Chondrocyte (in vitro differentiated cells): Measurements from ENCODE around the gene TBC1D19. TPM values are rescaled to one million over a fixed set of nuclear protein-coding genes. Genes with fewer than 3 reads are reported as not detected.

Experiments used
- DNase-seq: peaks from one replicate; pipeline ENCODE4 v3.0.0; 2021; ENCODE audit warnings: mixed read lengths, low spot score
- H3K27ac Mint-ChIP-seq: one replicate; pipeline ENCODE4 v1.8.0; 2021; ENCODE audit warnings: mild to moderate bottlenecking, moderate library complexity, mixed read lengths; ENCODE audit not compliant: unreplicated experiment
- H3K27me3 Mint-ChIP-seq: 2 replicates; pipeline ENCODE4 v1.8.0; 2021; ENCODE audit warnings: low read depth, mixed read lengths
- H3K36me3 Mint-ChIP-seq: 2 replicates; pipeline ENCODE4 v1.8.0; 2021; ENCODE audit warnings: low read depth, mixed read lengths
- H3K4me1 Mint-ChIP-seq: 2 replicates; pipeline ENCODE4 v1.8.0; 2021; ENCODE audit warnings: low read depth, mild to moderate bottlenecking, mixed read lengths
- H3K4me3 Mint-ChIP-seq: one replicate; pipeline ENCODE4 v1.8.0; 2021; ENCODE audit warnings: mild to moderate bottlenecking, moderate library complexity, mixed read lengths; ENCODE audit not compliant: unreplicated experiment
- H3K9me3 Mint-ChIP-seq: 2 replicates; pipeline ENCODE4 v1.8.0; 2021; ENCODE audit warnings: low read depth, mixed read lengths
- total RNA-seq: library from RNA; stranded (reverse); gene quantifications from 3 replicates; pipeline ENCODE4 v1.2.1, GENCODE V29; 2021
- TF ChIP-seq, protein P1 (sequence below): fragments of 200-600 bp; sonication (generic); IDR thresholded peaks from 2 replicates; pipeline ENCODE4 v1.5.0; 2021; ENCODE audit warnings: antibody characterized with exemption, mild to moderate bottlenecking, moderate library complexity

The TBC1D19 gene
- total RNA-seq, 1 donor from 2014 or later = 12.4 TPM

DNA sequence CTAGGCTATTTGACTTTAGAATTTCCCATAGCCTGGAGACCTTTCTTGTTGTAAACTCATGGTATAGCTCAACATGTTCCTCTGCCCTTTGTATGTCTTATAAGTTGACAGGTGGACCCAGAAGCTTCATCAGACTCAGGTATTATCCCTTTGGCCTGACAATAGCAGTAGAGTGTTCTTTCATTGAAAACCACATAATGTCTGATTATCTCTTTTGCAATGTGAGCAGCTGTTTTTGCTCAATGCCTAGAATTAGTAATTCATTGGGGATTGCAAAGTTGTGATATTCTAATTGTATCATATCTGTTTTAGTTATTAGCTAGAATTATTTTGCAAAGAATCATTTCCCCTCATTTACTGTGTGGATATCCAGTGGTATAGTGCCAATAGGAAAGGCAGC lies 27.5 kb downstream of the TBC1D19 start:
- Mint-ChIP-seq H3K4me1 (peaks cover 14% of the 10 kb centered on the region), H3K27me3 (no peaks in the 10 kb centered on the region), H3K36me3 (no peaks in the 10 kb centered on the region), H3K27ac (no peak overlapping the region), H3K9me3 (no peaks in the 10 kb centered on the region), H3K4me3 (no peak overlapping the region)
- DNase-seq = no peak
- TF ChIP-seq, protein P1, sequence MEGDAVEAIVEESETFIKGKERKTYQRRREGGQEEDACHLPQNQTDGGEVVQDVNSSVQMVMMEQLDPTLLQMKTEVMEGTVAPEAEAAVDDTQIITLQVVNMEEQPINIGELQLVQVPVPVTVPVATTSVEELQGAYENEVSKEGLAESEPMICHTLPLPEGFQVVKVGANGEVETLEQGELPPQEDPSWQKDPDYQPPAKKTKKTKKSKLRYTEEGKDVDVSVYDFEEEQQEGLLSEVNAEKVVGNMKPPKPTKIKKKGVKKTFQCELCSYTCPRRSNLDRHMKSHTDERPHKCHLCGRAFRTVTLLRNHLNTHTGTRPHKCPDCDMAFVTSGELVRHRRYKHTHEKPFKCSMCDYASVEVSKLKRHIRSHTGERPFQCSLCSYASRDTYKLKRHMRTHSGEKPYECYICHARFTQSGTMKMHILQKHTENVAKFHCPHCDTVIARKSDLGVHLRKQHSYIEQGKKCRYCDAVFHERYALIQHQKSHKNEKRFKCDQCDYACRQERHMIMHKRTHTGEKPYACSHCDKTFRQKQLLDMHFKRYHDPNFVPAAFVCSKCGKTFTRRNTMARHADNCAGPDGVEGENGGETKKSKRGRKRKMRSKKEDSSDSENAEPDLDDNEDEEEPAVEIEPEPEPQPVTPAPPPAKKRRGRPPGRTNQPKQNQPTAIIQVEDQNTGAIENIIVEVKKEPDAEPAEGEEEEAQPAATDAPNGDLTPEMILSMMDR = no peak

DNA sequence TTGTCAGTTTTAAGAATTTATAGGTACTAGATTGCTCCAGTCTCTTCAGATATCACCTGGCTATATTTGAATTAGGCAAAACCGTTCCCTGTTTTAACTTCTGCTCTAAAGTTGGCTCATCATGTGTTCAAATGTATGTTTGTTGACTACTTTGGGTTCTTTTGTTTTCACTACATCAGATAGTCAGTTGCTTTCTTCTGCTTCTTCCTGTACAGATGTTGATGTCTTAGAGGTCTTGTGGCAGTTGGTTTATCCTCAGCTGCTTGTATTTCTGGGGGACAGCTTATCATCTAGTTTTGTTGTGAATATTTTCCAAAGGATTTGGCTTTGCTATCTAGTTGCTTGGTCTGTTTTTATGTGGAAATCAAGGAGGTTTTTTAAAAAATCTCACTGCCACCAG lies 28.0 kb downstream of the TBC1D19 start:
- no peak for DNase-seq
- Mint-ChIP-seq H3K4me3 (no peak overlapping the region), H3K27ac (no peak overlapping the region), H3K36me3 (no peaks in the 10 kb centered on the region), H3K4me1 (peaks cover 14% of the 10 kb centered on the region), H3K9me3 (no peaks in the 10 kb centered on the region), H3K27me3 (no peaks in the 10 kb centered on the region)
- TF ChIP-seq, protein P1 = no peak

DNA sequence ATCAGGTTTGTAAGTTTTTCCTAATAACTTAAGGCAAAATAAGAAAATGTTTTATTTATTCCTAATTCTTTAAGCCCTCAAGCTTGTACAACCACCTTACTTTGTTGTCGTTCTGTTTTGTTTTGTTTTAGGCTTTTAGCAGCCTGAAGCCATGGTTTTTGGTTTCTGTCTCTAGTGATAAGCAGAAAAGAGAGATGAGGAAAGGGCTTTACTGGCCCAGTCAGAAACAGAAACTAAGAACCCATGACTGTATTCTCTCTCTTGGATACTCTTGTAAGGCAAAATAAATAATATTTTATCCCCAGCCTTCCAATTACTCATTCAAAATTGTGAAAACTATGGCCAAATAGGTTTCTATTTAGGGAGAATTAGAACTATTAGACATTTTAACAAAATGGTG lies 29.4 kb downstream of the TBC1D19 start:
- H3K27ac Mint-ChIP-seq = peak overlapping the region; percentile 23
- no peaks in the 10 kb centered on the region for H3K9me3 Mint-ChIP-seq
- no peaks in the 10 kb centered on the region for H3K36me3 Mint-ChIP-seq
- H3K4me1 Mint-ChIP-seq = peaks cover 14% of the 10 kb centered on the region
- DNase-seq = no peak
- no peak overlapping the region for H3K4me3 Mint-ChIP-seq
- TF ChIP-seq, protein P1 = no peak
- H3K27me3 Mint-ChIP-seq = no peaks in the 10 kb centered on the region

DNA sequence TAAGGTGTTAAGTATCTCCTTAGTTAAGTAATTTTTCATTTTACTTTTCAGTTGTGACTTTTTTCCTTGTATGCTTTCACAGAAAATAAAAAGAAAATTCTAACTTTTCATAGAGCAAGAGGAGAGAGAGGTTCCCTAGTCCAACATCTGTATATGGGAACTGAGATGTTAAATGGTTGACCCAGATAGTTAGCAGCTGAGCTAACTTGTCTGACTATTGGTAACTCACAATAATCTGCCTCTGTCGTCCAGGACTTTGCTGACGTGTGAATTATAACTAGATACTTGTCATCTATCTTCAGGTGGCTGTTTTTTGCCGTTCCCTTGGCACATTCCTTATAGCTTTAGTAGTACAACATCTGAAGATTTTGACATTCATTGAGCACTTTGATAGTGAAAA lies 29.9 kb downstream of the TBC1D19 start:
- H3K4me1 Mint-ChIP-seq = peaks cover 11% of the 10 kb centered on the region
- H3K36me3 Mint-ChIP-seq = no peaks in the 10 kb centered on the region
- H3K9me3 Mint-ChIP-seq = no peaks in the 10 kb centered on the region
- no peak overlapping the region for H3K4me3 Mint-ChIP-seq
- TF ChIP-seq, protein P1 = no peak
- H3K27ac Mint-ChIP-seq = no peak overlapping the region
- DNase-seq = no peak
- no peaks in the 10 kb centered on the region for H3K27me3 Mint-ChIP-seq

DNA sequence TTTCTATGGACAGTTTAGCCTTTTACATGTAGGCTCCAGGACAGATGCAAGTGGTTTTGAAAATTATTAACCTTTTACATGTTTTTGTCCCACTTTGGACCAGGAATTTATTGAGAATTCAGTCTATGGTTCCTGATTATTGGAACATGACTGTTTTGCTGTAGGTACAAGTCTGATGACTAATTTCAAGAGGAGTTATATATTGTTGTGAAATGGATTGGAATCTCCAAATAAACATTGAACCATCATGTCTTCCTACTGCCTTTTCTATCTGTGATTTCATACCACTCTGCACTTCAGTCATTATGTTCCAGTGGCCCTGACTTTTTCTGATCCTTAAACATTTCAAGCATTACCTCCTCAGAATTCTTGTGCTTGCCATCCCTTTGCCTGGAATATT lies 35.9 kb downstream of the TBC1D19 start:
- H3K4me3 Mint-ChIP-seq = no peak overlapping the region
- peaks cover 2% of the 10 kb centered on the region for H3K9me3 Mint-ChIP-seq

More for the DNA sequence above, 35.9 kb downstream of the TBC1D19 start:
- H3K27ac Mint-ChIP-seq = peak overlapping the region; percentile 28
- no peaks in the 10 kb centered on the region for H3K27me3 Mint-ChIP-seq
- peaks cover 2% of the 10 kb centered on the region for H3K36me3 Mint-ChIP-seq
- no peak for DNase-seq
- peaks cover 21% of the 10 kb centered on the region for H3K4me1 Mint-ChIP-seq
- TF ChIP-seq, protein P1 = no peak
